RWPE1 (cell line): ENCODE measurements around the gene GNG11.

Experiments
- CTCF ChIA-PET: fragments of 350-600 bp; sonication (Branson Sonifier 250); formaldehyde crosslinking; extraction: SDS; loops from one replicate; lab custom pipeline; 2021; lab: Yijun Ruan, JAX
- POLR2A ChIA-PET: fragments of 400-600 bp; formaldehyde crosslinking; extraction: SDS; loops from one replicate; lab custom pipeline; 2020; ENCODE audit warnings: antibody characterized with exemption; ENCODE audit not compliant: low non-redundant PET; lab: Yijun Ruan, JAX
- DNase-seq: peaks from one replicate; pipeline ENCODE4 v3.0.0; 2012; ENCODE audit warnings: low spot score
- H3K27ac ChIP-seq: fragments of 450-650 bp; 2 replicates; pipeline ENCODE4 v1.5.1; 2017
- CTCF ChIP-seq: fragments of 450-650 bp; conservative IDR thresholded peaks from 2 replicates; pipeline ENCODE4 v1.5.1; 2017; ENCODE audit warnings: low read depth, mild to moderate bottlenecking

Gene GNG11

GRCh38 chr7:93894426-93894825, 27.1 kb upstream of the GNG11 start:
- no peak for TF ChIP-seq CTCF
- no peak for DNase-seq
- ChIA-PET POLR2A (no interaction called here), CTCF (no interaction called here)
- no peak overlapping the region for H3K27ac ChIP-seq

GRCh38 chr7:93894966-93895640, 26.4 kb upstream of the GNG11 start:
- DNase-seq: no peak
- CTCF ChIA-PET: no interaction called here
- TF ChIP-seq CTCF: no peak
- POLR2A ChIA-PET: no interaction called here
- no peak overlapping the region for H3K27ac ChIP-seq

DNA sequence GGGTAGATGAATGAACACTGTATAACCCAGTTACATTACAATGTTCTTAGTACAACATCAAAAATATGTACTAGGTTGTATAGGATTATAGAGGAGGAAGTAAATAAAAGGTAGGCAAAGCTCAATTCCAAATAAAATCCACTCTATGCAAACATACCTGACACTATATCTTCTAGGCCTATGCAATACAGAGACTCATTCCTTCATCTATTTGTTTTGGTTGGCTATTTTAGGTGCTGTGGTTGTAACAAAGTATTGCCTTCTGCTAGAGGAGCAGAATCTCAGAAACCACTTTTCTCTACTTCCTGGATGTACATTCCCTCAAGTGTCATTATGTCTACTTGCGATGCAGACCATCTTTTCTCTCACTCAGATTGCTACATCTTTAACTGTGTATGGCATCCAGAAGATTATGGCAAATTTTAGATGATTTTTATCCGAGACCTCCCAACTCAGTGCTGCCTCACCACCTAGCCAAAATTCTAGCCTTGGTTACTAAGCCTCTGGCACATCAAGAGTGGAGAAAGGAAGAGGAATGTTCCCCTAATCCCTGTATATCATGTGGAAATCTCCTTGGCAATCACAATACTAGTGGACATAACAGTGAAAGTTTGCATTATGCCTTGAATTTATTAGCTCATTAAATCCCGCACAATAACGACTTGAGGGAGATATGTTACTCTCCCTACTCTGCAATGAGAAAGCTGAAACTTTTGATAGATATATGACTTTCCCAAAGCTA, 25.5 kb upstream of the GNG11 start:
- CTCF ChIA-PET: interaction anchor here (0.5 kb wide), 1 partner anchor 22 kb away, joined by 3 read pairs; no protein-coding TSS in a partner anchor
- DNase-seq: no peak
- POLR2A ChIA-PET: no interaction called here
- TF ChIP-seq CTCF: no peak
- H3K27ac ChIP-seq: no peak overlapping the region

- DNase-seq: no peak
- no peak for TF ChIP-seq CTCF
- CTCF ChIA-PET: no interaction called here
- no peak overlapping the region for H3K27ac ChIP-seq
- POLR2A ChIA-PET: interaction anchor here (0.7 kb wide), 1 partner anchor 183 kb away, joined by 3 read pairs; no protein-coding TSS in a partner anchor
Observed at GRCh38 chr7:93897680-93898079, 23.9 kb upstream of the GNG11 start.

DNA sequence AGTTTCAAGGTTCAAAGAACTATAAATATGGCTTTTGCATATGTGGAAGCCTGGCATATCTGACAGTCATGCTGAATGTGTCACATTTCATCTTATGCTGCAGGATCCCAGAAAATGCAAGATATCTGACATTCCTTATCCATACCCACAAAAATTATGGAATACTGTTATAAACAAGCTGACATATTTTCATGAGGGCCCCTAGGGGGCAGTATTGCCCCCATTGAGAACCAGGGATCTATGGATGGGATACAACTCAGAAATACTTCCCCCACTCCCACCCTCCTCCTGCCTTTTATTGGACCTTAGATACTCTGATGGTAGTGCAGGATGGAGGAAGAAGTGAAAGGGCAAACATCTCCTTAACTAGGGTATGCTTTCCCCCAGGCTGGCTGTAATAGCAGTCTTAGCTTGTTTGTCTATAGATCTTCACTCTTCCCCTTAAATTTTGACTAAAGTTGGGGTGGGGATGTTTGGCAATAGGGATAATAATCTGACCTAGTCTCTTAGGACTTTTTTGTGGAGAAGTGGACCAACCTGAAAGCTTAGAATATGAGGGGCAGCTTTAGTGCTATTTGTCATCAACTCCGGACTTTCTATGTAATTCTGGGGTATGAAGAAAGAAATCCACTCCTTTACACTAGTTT, 18.6 kb upstream of the GNG11 start:
- POLR2A ChIA-PET: no interaction called here
- CTCF ChIA-PET: interaction anchor here (0.6 to 1.2 kb wide), 11 partner anchors 10 to 1149 kb away, joined by 3 to 7 read pairs (median 3); partner anchors contain the start of gene TFPI2

More for the DNA sequence above, 18.6 kb upstream of the GNG11 start:
- peak; percentile 35 for DNase-seq
- peak; percentile 79 for TF ChIP-seq CTCF
- H3K27ac ChIP-seq: no peak overlapping the region
